ENCODE results near the gene MAU2. TPM values are rescaled to one million over a fixed set of nuclear protein-coding genes. Genes with fewer than 3 reads are reported as not detected.

MAU2 gene
- total RNA-seq, 1 experiment from 2014 or later = 48.4 TPM

GRCh38 chr19:19337120-19337519, 16.5 kb downstream of the MAU2 start:
- no peak overlapping the region for H3K4ac ChIP-seq (ENCODE audit: low read depth, low read length)

More at GRCh38 chr19:19337120-19337519, 16.5 kb downstream of the MAU2 start:
- Histone ChIP-seq H2AFZ (ENCODE audit: low read length) (no peak overlapping the region), H2AK5ac (ENCODE audit: insufficient read length, low read length) (no peak overlapping the region), H2BK5ac (ENCODE audit: insufficient read length, low read length) (no peak overlapping the region), H3K4me1 (ENCODE audit: insufficient read depth, low read length) (no peaks in the 10 kb centered on the region), H3K14ac (ENCODE audit: insufficient read depth, low read length) (no peak overlapping the region), H3K9ac (ENCODE audit: extremely low read depth, insufficient read length, low read length) (no peak overlapping the region), H3K27ac (ENCODE audit: insufficient read length, low read depth, low read length) (no peak overlapping the region), H3K79me1 (ENCODE audit: insufficient read depth, low read depth, low read length, poor library complexity, severe bottlenecking) (no peaks in the 10 kb centered on the region), H3T11ph (ENCODE audit: low read length) (no peak overlapping the region), H3K9me3 (ENCODE audit: control insufficient read depth, low read depth, low read length) (no peaks in the 10 kb centered on the region), H3K27me3 (ENCODE audit: insufficient read depth, low read length) (no peaks in the 10 kb centered on the region), H3K23ac (ENCODE audit: insufficient read length, low read depth, low read length) (no peak overlapping the region), H2BK15ac (ENCODE audit: low read depth, low read length) (no peak overlapping the region), H4K5ac (ENCODE audit: insufficient read length, low read depth, low read length) (no peak overlapping the region), H3K56ac (ENCODE audit: insufficient read length, low read depth, low read length) (no peak overlapping the region), H3K4me2 (ENCODE audit: insufficient read depth, insufficient read length, low read length) (no peak overlapping the region), H2BK120ac (ENCODE audit: low read depth, low read length, poor library complexity, severe bottlenecking) (no peak overlapping the region), H4K20me1 (ENCODE audit: control insufficient read depth, insufficient read depth, insufficient read length) (no peaks in the 10 kb centered on the region), H2BK20ac (ENCODE audit: low read depth, low read length, poor library complexity, severe bottlenecking) (no peak overlapping the region), H2BK12ac (ENCODE audit: insufficient read length, low read depth, low read length) (no peak overlapping the region), H4K8ac (replicated peaks; ENCODE audit: insufficient read length, low read depth, low read length) (no peak overlapping the region), H4K91ac (ENCODE audit: insufficient read length, low read depth, low read length) (no peak overlapping the region), H3K18ac (ENCODE audit: insufficient read length, low read depth, low read length) (no peak overlapping the region), H3K23me2 (ENCODE audit: insufficient read length, low read depth, low read length, poor library complexity, severe bottlenecking) (no peaks in the 10 kb centered on the region), H3K79me2 (ENCODE audit: insufficient read depth, low read length) (no peaks in the 10 kb centered on the region)
- WGBS (ENCODE audit: extremely low coverage, insufficient read length, low lambda C conversion rate) = no CpG with 5 or more reads among the region's 17 CpGs
- Mint-ChIP-seq H3K27me3 (ENCODE audit: low read depth) (no peaks in the 10 kb centered on the region), H3K4me1 (no peaks in the 10 kb centered on the region), H3K36me3 (ENCODE audit: insufficient read depth in 1 of 3, low read depth in 3 of 3) (peaks cover 15 to 46% (median 46%) of the 10 kb centered on the region in 3 experiments; a peak in 6 of 7 replicates), H3K9me3 (no peaks in the 10 kb centered on the region), H3K27ac (no peak overlapping the region), H3K4me3 (no peak overlapping the region)
- TF ChIP-seq CTCF (conservative IDR thresholded peaks at IDR 0.05) = no peak
- DNase-seq = no peak

Measured in H9 (cell line).